HepG2 (cell line): Measurements from ENCODE around the gene TRIO.

Experiments used
- HNRNPL ChIP-seq: fragments of 200-400 bp; formaldehyde crosslinking; IDR thresholded peaks from 2 replicates; pipeline ENCODE4 v1.6.1; 2017; ENCODE audit warnings: mild to moderate bottlenecking, low read depth, low read length
- IRF2 ChIP-seq: IDR thresholded peaks from 2 replicates; pipeline ENCODE4 v1.6.1; 2018; ENCODE audit warnings: missing genetic modification reagents, missing compliant biosample characterization
- MAFK ChIP-seq, 2 experiments: IDR thresholded peaks in 1 of 2; conservative IDR thresholded peaks in 1 of 2; 2 replicates each; pipeline ENCODE4 v1.6.1; 2011; ENCODE audit warnings: improper control_type of control experiment in 2 of 2, low read length in 2 of 2
- POLR2A ChIP-seq, 2 experiments: IDR thresholded peaks; 2 replicates each; pipeline ENCODE4 v1.6.1; 2011; ENCODE audit warnings: low read depth in 2 of 2, low read length in 2 of 2, mild to moderate bottlenecking in 1 of 2, moderate library complexity in 1 of 2; ENCODE audit not compliant: insufficient read depth in 1 of 2
- ZNF577 ChIP-seq: sonication (generic); formaldehyde crosslinking; IDR thresholded peaks from 2 replicates; pipeline ENCODE4 v1.4.0; 2020; ENCODE audit warnings: mild to moderate bottlenecking, low read depth, missing genetic modification reagents, borderline replicate concordance
- ZSCAN25 ChIP-seq: sonication (generic); formaldehyde crosslinking; IDR thresholded peaks from 2 replicates; pipeline ENCODE4 v1.8.0; 2022; ENCODE audit warnings: mild to moderate bottlenecking, missing genetic modification reagents
- TF ChIP-seq, protein P1 (sequence below): sonication (generic); formaldehyde crosslinking; IDR thresholded peaks from 2 replicates; pipeline ENCODE4 v1.5.0; 2020; ENCODE audit warnings: mild to moderate bottlenecking, missing genetic modification reagents, moderate library complexity

DNA sequence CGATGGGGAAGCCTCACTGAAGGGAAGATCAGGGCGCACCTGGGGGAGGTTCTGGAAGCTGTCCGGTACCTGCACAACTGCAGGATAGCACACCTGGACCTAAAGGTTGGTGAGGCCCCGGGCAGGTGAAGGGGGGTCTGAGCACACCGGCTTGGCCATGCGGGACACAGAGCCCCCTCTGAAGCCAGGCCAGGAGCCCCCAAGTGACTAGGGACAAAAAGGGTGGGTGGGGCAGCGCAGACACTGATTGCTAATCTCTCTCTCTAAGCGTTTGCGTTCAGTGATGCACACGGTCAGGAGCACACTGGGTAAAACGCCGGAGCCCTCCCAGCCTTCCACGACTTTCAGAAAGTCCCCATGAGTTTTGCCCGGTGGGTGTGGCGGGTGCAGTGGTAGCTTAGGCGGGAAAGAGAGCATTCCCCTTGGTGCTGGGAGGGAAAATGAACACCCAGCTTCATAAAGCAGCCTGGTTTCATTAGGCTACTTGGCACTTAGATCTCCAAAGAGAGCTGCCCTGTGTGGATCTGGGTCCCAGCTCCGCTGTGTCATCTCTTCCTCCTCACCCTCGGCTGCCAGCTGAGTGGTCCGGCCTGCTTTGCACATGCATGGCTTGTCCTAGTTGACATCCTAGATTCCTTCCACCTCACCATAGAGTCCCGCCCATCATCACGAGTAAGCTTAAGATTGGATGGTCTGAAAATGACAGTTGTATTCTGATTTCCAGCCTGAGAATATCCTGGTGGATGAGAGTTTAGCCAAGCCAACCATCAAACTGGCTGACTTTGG lies 364.2 kb downstream of the TRIO start:
- TF ChIP-seq ZSCAN25 (CRISPR knock-in tag), result no peak
- no peak for TF ChIP-seq POLR2A (IDR thresholded peaks at IDR 0.05; ENCODE audit: insufficient read depth in 1 of 2, low read depth in 2 of 2, low read length in 2 of 2)
- no peak for TF ChIP-seq IRF2 (CRISPR knock-in tag)
- TF ChIP-seq ZNF577 (CRISPR knock-in tag), result no peak
- TF ChIP-seq, protein P1, sequence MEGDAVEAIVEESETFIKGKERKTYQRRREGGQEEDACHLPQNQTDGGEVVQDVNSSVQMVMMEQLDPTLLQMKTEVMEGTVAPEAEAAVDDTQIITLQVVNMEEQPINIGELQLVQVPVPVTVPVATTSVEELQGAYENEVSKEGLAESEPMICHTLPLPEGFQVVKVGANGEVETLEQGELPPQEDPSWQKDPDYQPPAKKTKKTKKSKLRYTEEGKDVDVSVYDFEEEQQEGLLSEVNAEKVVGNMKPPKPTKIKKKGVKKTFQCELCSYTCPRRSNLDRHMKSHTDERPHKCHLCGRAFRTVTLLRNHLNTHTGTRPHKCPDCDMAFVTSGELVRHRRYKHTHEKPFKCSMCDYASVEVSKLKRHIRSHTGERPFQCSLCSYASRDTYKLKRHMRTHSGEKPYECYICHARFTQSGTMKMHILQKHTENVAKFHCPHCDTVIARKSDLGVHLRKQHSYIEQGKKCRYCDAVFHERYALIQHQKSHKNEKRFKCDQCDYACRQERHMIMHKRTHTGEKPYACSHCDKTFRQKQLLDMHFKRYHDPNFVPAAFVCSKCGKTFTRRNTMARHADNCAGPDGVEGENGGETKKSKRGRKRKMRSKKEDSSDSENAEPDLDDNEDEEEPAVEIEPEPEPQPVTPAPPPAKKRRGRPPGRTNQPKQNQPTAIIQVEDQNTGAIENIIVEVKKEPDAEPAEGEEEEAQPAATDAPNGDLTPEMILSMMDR (CRISPR knock-in tag), result no peak
- no peak for TF ChIP-seq HNRNPL
- TF ChIP-seq MAFK (conservative IDR thresholded peaks at IDR 0.05 in 1 of 2, IDR thresholded peaks at IDR 0.05 in 1 of 2; ENCODE audit: low read length in 2 of 2), result no peak
